Smooth muscle cell (in vitro differentiated cells): Measurements from ENCODE around the gene SLC25A42. TPM values are rescaled to one million over a fixed set of nuclear protein-coding genes. Genes with fewer than 3 reads are reported as not detected.
A peak's percentile ranks its signal among the peaks of the same experiment; 100 is the strongest.

Experiments used
- DNase-seq: peaks from one replicate; lab custom pipeline; 2025; ENCODE audit not compliant: unreplicated experiment; lab: John Stamatoyannopoulos, UW
- H2AFZ ChIP-seq: fragments of 200-600 bp; sonication (generic); 2 replicates; pipeline ENCODE4 v1.6.0; 2016; ENCODE audit warnings: antibody characterized with exemption, low read depth, mild to moderate bottlenecking
- H3F3A ChIP-seq: fragments of 200-600 bp; sonication (generic); 2 replicates; pipeline ENCODE4 v1.6.0; 2017; ENCODE audit warnings: antibody characterized with exemption, low read depth
- H3K27ac ChIP-seq: fragments of 200-600 bp; sonication (generic); 2 replicates; pipeline ENCODE4 v1.5.1; 2016; ENCODE audit warnings: low read depth, mild to moderate bottlenecking
- H3K27me3 ChIP-seq: fragments of 200-600 bp; sonication (generic); 2 replicates; pipeline ENCODE4 v1.6.1; 2016; ENCODE audit warnings: low read depth, mild to moderate bottlenecking
- H3K36me3 ChIP-seq: fragments of 200-600 bp; sonication (generic); 2 replicates; pipeline ENCODE4 v1.5.1; 2016; ENCODE audit warnings: low read depth
- H3K4me1 ChIP-seq: fragments of 200-600 bp; sonication (generic); 2 replicates; pipeline ENCODE4 v1.5.1; 2016; ENCODE audit warnings: low read depth
- H3K4me2 ChIP-seq: fragments of 200-600 bp; sonication (generic); 2 replicates; pipeline ENCODE4 v1.6.0; 2016; ENCODE audit warnings: mild to moderate bottlenecking
- H3K4me3 ChIP-seq: fragments of 200-600 bp; sonication (generic); 2 replicates; pipeline ENCODE4 v1.5.1; 2016; ENCODE audit warnings: mild to moderate bottlenecking
- H3K79me2 ChIP-seq: fragments of 200-600 bp; sonication (generic); 2 replicates; pipeline ENCODE4 v1.6.0; 2016; ENCODE audit warnings: low read depth, mild to moderate bottlenecking
- H3K9ac ChIP-seq: fragments of 200-600 bp; sonication (generic); 2 replicates; pipeline ENCODE4 v1.6.0; 2016; ENCODE audit warnings: low read depth
- H3K9me3 ChIP-seq: fragments of 200-600 bp; sonication (generic); replicated peaks from 2 replicates; pipeline ENCODE4 v1.5.1; 2016; ENCODE audit warnings: low read depth
- H4K20me1 ChIP-seq: fragments of 200-600 bp; sonication (generic); 2 replicates; pipeline ENCODE4 v1.6.0; 2016; ENCODE audit warnings: low read depth
- CTCF ChIP-seq: fragments of 200-600 bp; sonication (generic); IDR thresholded peaks from 2 replicates; pipeline ENCODE4 v1.5.1; 2017; ENCODE audit warnings: borderline replicate concordance, mild to moderate bottlenecking, antibody characterized with exemption; ENCODE audit not compliant: insufficient read depth, poor library complexity, severe bottlenecking
- WGBS: methylation state at CpG from one replicate; pipeline ENCODE4 v1.1.7; 2016; ENCODE audit warnings: low lambda C conversion rate; 5-methylcytosine and 5-hydroxymethylcytosine counted together
- polyA plus RNA-seq: library from polyadenylated mRNA; unstranded; fragments of >200 nt; fragmentation: Nextera tagmentation; extraction: Ambion mirVana; gene quantifications from 2 replicates; pipeline ENCODE4 v1.2.1, GENCODE V29; 2016
- total RNA-seq: library from RNA; depleted of rRNA; stranded (reverse); fragments of >200 nt; gene quantifications from 2 replicates; pipeline ENCODE4 v1.2.3, GENCODE V29; 2014

Gene SLC25A42
- total and polyA plus RNA-seq, 2 experiments from 2014 or later, result 8.1 to 18.9 TPM

- Histone ChIP-seq H3K4me2 (peak overlapping the region; percentile 26), H3K27ac (no peak overlapping the region), H3F3A (no peaks in the 10 kb centered on the region), H3K4me1 (peaks cover 8% of the 10 kb centered on the region), H3K27me3 (no peaks in the 10 kb centered on the region), H3K79me2 (no peaks in the 10 kb centered on the region), H2AFZ (no peak overlapping the region), H3K9ac (no peak overlapping the region), H3K4me3 (no peak overlapping the region), H3K36me3 (no peaks in the 10 kb centered on the region), H4K20me1 (peaks cover 3% of the 10 kb centered on the region), H3K9me3 (no peaks in the 10 kb centered on the region)
- 67% methylated on average over 44 of the region's 66 CpGs for WGBS
- TF ChIP-seq CTCF, result no peak
- no peak for DNase-seq
Measured at GRCh38 chr19:19110410-19111135, 46.8 kb downstream of the SLC25A42 start.

GRCh38 chr19:19111136-19111835, 47.5 kb downstream of the SLC25A42 start:
- no peaks in the 10 kb centered on the region for H3K79me2 ChIP-seq
- H3K9me3 ChIP-seq, result no peaks in the 10 kb centered on the region
- no peak overlapping the region for H3K9ac ChIP-seq
- no peaks in the 10 kb centered on the region for H3F3A ChIP-seq
- peaks cover 3% of the 10 kb centered on the region for H4K20me1 ChIP-seq
- TF ChIP-seq CTCF, result no peak
- no peak overlapping the region for H2AFZ ChIP-seq
- no peaks in the 10 kb centered on the region for H3K36me3 ChIP-seq
- H3K4me3 ChIP-seq, result no peak overlapping the region
- H3K4me2 ChIP-seq, result no peak overlapping the region
- no peak overlapping the region for H3K27ac ChIP-seq
- DNase-seq, result no peak
- WGBS, result 88% methylated on average over 11 of the region's 15 CpGs
- peaks cover 5% of the 10 kb centered on the region for H3K4me1 ChIP-seq
- no peaks in the 10 kb centered on the region for H3K27me3 ChIP-seq

- no peak overlapping the region for H3K4me2 ChIP-seq
- no peaks in the 10 kb centered on the region for H3K36me3 ChIP-seq
- H3K9ac ChIP-seq, result no peak overlapping the region
- peaks cover 3% of the 10 kb centered on the region for H4K20me1 ChIP-seq
- peaks cover 3% of the 10 kb centered on the region for H3K4me1 ChIP-seq
- H3F3A ChIP-seq, result no peaks in the 10 kb centered on the region
- H3K27me3 ChIP-seq, result no peaks in the 10 kb centered on the region
- WGBS, result 95% methylated on average over 9 of the region's 9 CpGs
- TF ChIP-seq CTCF, result no peak
- no peak for DNase-seq
- no peak overlapping the region for H3K27ac ChIP-seq
- H3K9me3 ChIP-seq, result no peaks in the 10 kb centered on the region
- H3K79me2 ChIP-seq, result no peaks in the 10 kb centered on the region
- no peak overlapping the region for H3K4me3 ChIP-seq
- H2AFZ ChIP-seq, result no peak overlapping the region
Measured at GRCh38 chr19:19111967-19112580, 48.3 kb downstream of the SLC25A42 start.
